Dermis microvascular lymphatic vessel endothelial cell (primary cell): ENCODE results near the gene PPP3R1. TPM values are rescaled to one million over a fixed set of nuclear protein-coding genes. Genes with fewer than 3 reads are reported as not detected.

Source experiments
- DNase-seq, 2 donors: peaks; one replicate each; pipeline versions ENCODE4 v3.0.0 to v3.0.0-alpha.2; 2010; ENCODE audit warnings: low read depth in 2 of 2
- total RNA-seq: library from RNA; depleted of rRNA; stranded (reverse); fragments of >200 nt; gene quantifications from 2 replicates; pipeline ENCODE4 v1.2.1, GENCODE V29; 2014

Gene PPP3R1
- 16.6 and 25.8 TPM in 2 replicates for total RNA-seq

- peak; percentile 87 to 97 for DNase-seq
Observed at GRCh38 chr2:68252400-68253218, at the start of gene PPP3R1. Gene PPP3R1, minus strand, starts transcription at chr2:68252532. Its CDS starts 405 bp downstream, at chr2:68252127.

DNA sequence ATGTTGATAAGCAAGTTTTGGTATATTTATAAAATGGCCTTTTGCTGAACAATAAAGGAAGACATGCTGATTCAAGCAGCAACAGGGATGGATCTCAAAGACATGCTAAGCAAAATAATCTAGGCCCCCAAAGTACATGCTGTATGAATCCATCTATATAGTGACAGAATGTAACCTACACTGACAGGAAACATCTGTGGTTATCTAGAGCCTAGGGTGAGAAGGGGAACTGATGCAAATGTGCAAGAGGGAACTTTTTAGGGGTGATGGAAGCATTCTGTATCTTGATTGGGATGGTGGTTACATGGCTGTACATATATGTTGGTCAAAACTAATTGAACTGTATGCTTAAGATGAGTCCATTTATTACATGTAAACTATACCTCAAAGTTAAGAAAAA lies 43.2 kb upstream of the PPP3R1 start:
- no peak for DNase-seq

GRCh38 chr2:68294913-68295312 lies 42.6 kb upstream of the PPP3R1 start:
- DNase-seq = no peak

DNA sequence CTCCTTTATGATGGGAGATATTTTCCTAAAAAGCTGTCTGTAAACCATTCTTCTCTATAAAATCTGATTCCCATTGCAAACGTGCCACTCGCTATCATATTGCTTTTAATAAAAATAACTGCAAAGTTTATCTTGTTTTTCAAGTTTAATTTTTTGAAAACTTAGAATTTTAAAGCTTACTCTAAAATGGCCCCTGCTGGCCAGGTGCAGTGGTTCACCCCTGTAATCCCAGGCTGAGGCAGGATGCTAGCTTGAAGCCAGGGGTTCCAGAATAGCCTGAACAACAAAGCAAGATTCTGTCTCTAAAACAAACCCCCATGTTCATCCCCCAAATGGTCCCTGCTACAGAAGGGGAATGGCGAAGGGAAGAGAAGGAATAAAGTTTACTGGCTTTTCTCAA lies 41.9 kb upstream of the PPP3R1 start:
- DNase-seq = no peak

DNA sequence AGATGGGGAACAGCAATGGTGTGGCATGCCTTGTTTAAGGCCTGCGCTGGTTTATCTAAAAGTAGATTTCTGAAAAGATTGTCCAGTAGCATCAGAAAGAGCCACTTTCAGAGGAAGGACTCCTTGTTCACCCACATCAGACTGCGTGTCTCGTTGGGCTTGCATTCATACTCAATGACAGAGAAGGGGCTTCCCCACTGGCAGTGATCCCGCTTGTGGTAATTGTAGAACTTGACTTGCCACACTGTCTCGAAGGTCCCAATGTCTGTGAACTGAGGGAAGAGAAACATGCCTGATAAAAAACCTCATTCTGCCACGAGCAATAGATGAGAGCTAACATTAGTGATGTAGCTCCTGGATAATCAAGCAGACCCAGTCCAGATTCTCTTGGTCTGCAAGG lies 41.4 kb upstream of the PPP3R1 start:
- DNase-seq = no peak

DNA sequence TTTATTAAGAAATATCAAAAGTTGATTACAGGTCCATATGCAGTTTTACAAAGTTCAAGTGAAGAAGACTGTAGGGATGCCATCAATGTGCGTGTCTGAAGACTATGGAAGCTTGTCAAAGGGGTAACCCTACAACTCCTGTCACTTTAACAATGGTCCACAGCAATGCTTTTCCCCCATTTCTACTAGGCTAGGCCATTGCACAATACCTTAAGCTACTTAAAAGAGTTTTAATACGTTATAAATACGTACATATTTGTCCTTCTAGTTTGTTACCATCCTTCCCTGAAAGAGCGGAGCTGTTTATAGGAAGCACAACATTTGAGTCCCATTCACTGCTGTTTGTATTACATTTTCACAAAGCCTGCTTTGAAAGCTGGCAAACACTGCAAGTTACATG lies 40.7 kb upstream of the PPP3R1 start:
- DNase-seq = no peak

- DNase-seq = peak; percentile 5 to 37
Observed at GRCh38 chr2:68292108-68292710, 39.9 kb upstream of the PPP3R1 start.

DNA sequence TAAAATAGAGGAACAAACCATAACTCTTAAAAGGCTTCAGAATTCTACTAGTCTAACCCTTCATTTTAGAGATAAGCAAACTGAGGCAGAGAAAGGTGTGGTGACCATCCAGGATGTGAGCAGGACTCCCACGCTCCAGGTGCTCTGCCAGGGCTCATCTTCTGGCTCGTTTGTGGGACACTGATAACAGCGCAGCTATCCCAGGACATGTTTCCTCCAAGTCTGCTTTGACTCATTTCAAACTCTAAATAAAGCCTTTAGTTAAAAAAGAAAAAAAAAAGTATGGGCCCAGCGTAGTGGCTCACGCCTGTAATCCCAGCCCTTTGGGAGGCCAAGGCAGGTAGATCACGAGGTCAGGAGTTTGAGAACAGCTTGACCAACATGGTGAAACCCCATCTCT lies 39.0 kb upstream of the PPP3R1 start:
- DNase-seq = no peak

DNA sequence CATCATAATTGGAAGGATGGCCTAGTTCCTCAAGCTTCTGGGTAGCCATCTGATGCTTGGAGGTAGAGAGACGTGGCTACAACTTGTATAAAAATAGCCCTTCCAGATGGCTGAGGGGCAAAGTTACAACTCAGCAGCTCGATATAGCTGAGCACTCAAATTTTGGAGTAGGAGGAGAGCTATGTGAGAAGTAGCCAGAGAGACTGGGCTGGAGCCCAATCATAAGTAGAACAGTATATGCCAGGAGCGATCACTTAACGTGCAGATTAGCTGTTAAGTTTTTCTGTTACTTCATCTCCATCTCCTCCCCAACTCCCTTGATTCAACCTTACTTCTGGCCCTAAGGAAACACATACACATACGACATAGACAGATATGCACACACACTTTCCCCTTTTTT lies 38.6 kb upstream of the PPP3R1 start:
- DNase-seq = no peak

GRCh38 chr2:68287580-68288441 lies 35.5 kb upstream of the PPP3R1 start:
- no peak for DNase-seq

GRCh38 chr2:68284896-68285295 lies 32.6 kb upstream of the PPP3R1 start:
- DNase-seq = no peak

GRCh38 chr2:68283419-68283812 lies 31.1 kb upstream of the PPP3R1 start:
- no peak for DNase-seq

GRCh38 chr2:68282811-68283418 lies 30.6 kb upstream of the PPP3R1 start:
- peak; percentile 51 to 63 for DNase-seq

- no peak for DNase-seq
Observed at GRCh38 chr2:68280796-68281195, 28.5 kb upstream of the PPP3R1 start.

DNA sequence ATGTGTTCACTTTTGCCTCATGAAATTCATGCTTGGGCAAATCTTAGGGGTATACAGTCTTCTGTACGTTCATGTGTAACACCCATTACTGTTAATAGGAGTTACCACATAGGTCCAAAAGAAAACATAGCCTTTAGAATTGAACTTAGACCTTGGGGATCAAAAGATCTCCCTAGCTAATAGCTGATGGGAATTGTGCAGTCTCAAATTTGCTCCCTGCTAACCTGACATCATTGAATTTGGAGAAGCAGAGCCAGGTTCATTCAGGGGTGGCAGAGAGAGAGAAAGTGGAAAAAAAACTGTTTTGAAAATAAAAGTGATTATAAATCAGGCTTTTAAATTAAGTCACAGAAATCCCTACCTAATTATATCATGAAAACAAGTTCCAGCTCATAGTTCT lies 28.0 kb upstream of the PPP3R1 start:
- DNase-seq = no peak

DNA sequence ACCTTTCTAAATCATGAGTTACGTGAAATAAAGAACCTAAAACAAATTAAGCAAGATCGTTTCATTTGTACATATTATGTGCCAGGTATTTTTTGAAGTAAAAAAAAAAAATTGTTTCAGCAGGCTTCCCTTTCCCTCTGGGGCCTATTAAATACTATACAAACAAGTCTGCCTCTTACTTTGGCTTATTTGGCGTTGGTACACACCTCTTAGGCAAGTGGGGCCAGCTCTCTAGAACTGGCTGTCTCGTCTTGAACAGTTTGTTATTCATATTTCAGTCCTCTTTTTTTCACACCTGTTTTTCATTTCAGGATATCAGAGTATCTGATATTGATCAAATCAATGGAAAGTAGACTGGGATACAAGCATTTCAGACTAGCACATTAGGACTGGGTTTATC lies 27.4 kb upstream of the PPP3R1 start:
- DNase-seq = no peak

- DNase-seq = no peak
Observed at GRCh38 chr2:68278169-68278568, 25.8 kb upstream of the PPP3R1 start.

GRCh38 chr2:68274022-68274421 lies 21.7 kb upstream of the PPP3R1 start:
- no peak for DNase-seq

DNA sequence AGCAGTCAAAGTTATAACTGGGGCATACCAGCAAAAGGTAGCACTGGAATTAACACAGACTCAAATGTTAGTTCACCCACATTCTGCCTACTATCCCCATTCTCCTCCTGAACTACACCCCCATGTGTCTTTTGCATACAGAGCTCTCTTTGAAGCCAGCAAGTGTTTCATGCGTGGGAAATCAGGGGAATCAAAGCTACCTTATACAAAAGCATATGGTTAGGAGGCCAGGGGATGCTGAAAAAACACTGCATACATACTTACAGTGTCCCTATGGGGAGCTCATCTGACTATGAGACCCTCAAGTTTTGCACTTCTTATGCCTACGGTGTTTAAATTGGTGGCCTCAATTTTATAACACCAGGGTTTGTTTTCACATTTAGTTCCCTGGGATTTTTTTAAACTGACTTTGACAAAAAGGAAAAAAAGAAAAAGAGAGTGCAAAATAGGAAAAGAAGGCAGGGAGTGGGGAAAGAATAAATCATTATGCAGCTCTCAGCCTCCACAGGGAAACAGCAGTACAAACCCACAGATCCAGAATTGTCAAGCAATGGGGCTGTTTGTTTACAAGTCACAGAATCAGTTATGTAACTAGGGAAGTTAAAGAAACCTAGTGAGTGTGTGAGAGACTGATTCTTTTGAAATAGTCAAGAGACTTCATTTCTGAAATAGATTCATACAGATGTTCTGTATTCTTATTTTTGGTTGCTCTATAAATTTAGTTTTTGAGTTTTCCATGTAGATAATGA lies 20.1 kb upstream of the PPP3R1 start:
- DNase-seq = no peak

DNA sequence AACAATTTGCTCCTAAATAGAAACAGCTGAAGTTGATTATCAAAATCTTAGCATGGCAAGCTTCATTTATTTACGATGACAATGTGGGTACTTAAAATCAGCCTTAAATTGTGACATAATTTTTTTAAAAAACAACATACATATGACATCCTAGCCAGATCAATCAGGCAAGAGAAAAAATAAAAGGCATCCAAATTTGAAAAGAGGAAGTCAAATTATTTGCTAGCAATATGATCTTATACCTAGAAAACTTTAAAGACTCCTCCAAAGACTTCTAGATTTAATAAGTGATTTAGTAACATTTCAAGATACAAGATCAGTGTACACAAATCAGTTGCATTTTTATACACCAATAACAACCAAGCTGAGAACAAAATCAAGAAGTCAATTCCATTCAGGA lies 14.3 kb upstream of the PPP3R1 start:
- no peak for DNase-seq

GRCh38 chr2:68263632-68264031 lies 11.3 kb upstream of the PPP3R1 start:
- DNase-seq = no peak
